Lung (tissue), 12 donors: ENCODE results near the gene TMEM151B. TPM values are rescaled to one million over a fixed set of nuclear protein-coding genes. Genes with fewer than 3 reads are reported as not detected.

Source experiments
- ATAC-seq: fragments of 200-7000 bp; cut with Tn5 transposase; one replicate; pipeline ENCODE4 v1.9.1; 2020; ENCODE audit warnings: moderate number of reproducible peaks; ENCODE audit not compliant: insufficient read depth, low FRiP score
- DNase-seq, 3 donors: peaks; one replicate each; pipeline ENCODE4 v3.0.0-alpha.2; 2013 to 2017
- H3K27ac ChIP-seq, 2 donors: one replicate each; pipeline ENCODE4 v1.5.1; 2013; ENCODE audit warnings: mild to moderate bottlenecking in 2 of 2, moderate library complexity in 2 of 2, control low read depth in 1 of 2, inconsistent platforms in 1 of 2, low read depth in 1 of 2, low read length in 1 of 2
- H3K27me3 ChIP-seq, 3 donors: one replicate each; pipeline ENCODE4 v1.5.1; 2013; ENCODE audit warnings: low read length in 2 of 3; ENCODE audit not compliant: control insufficient read depth in 3 of 3, insufficient read depth in 3 of 3
- H3K36me3 ChIP-seq, 4 donors: one replicate each; pipeline ENCODE4 v1.5.1; 2013; ENCODE audit warnings: low read length in 4 of 4, mild to moderate bottlenecking in 1 of 4, moderate library complexity in 1 of 4; ENCODE audit not compliant: control insufficient read depth in 4 of 4, insufficient read depth in 4 of 4
- H3K4me1 ChIP-seq, 5 donors: one replicate each; pipeline ENCODE4 v1.5.1; 2013; ENCODE audit warnings: low read length in 5 of 5, mild to moderate bottlenecking in 2 of 5, moderate library complexity in 1 of 5; ENCODE audit not compliant: control insufficient read depth in 5 of 5, insufficient read depth in 5 of 5
- H3K4me3 ChIP-seq: one replicate; pipeline ENCODE4 v1.5.1; 2013; ENCODE audit warnings: mild to moderate bottlenecking, control low read depth, moderate library complexity
- H3K9ac ChIP-seq, 2 donors: one replicate each; pipeline ENCODE4 v1.5.1; 2013; ENCODE audit warnings: low read length in 2 of 2, control low read depth in 1 of 2; ENCODE audit not compliant: insufficient read depth in 1 of 2
- H3K9me3 ChIP-seq, 4 donors: one replicate each; pipeline ENCODE4 v1.5.1; 2013; ENCODE audit warnings: low read length in 3 of 4, mild to moderate bottlenecking in 1 of 4, moderate library complexity in 1 of 4; ENCODE audit not compliant: control insufficient read depth in 4 of 4, insufficient read depth in 3 of 4
- CTCF ChIP-seq: IDR thresholded peaks from 2 replicates; pipeline ENCODE4 v1.5.1; 2012; ENCODE audit warnings: mild to moderate bottlenecking; ENCODE audit errors: control extremely low read depth, extremely low read depth
- WGBS, 2 donors: extraction: QIAGEN DNeasy Blood & Tissue Kit; methylation state at CpG; one replicate each; pipeline ENCODE4 v1.1.7; 2013; 5-methylcytosine and 5-hydroxymethylcytosine counted together
- polyA plus RNA-seq, 2 donors: library from polyadenylated mRNA; stranded (reverse); fragments of 200-250 nt; gene quantifications; one replicate each; pipeline ENCODE4 v1.2.1, GENCODE V29; 2013
- total RNA-seq, 2 donors: library from RNA; depleted of rRNA in 1 of 2; stranded (reverse); fragments of >200 nt in 1 of 2; gene quantifications; one replicate each; pipeline ENCODE4 v1.2.1, GENCODE V29; 2014 to 2021
- donor health status: control.
- donor health status: control.
- donor health status: Bipolar disorder and iron deficiency.
- donor health status: healthy.
- donor health status: DM: yes; HTN: yes; CAD: no.

TMEM151B gene
- total and polyA plus RNA-seq, 4 donors = 0.02 to 0.21 (median 0.08) TPM

GRCh38 chr6:44233567-44234100 lies 36.6 kb upstream of the TMEM151B start:
- H3K27me3 ChIP-seq = no peaks in the 10 kb centered on the region
- no peaks in the 10 kb centered on the region for H3K9me3 ChIP-seq
- no peak for ATAC-seq
- peak overlapping the region; percentile 9 to 69 for H3K27ac ChIP-seq
- H3K4me1 ChIP-seq = peaks cover 0 to 20% (median 7%) of the 10 kb centered on the region in 5 donors
- no peak overlapping the region for H3K4me3 ChIP-seq
- peaks cover 0 to 20% (median 1%) of the 10 kb centered on the region in 4 donors for H3K36me3 ChIP-seq
- no peak overlapping the region for H3K9ac ChIP-seq
- no peak for DNase-seq
- 44 to 71% methylated on average over 14 of the region's 14 CpGs for WGBS, 2 donors
- no peak for TF ChIP-seq CTCF

GRCh38 chr6:44234101-44235025 lies 35.9 kb upstream of the TMEM151B start:
- DNase-seq (peak; percentile 67 to 73 (median 69)), ATAC-seq (no peak)
- Histone ChIP-seq H3K4me1 (peaks cover 0 to 20% (median 7%) of the 10 kb centered on the region in 5 donors), H3K36me3 (peaks cover 0 to 20% (median 1%) of the 10 kb centered on the region in 4 donors), H3K9ac (no peak overlapping the region), H3K4me3 (no peak overlapping the region), H3K27me3 (no peaks in the 10 kb centered on the region), H3K27ac (peak overlapping the region; percentile 69 to 76), H3K9me3 (no peaks in the 10 kb centered on the region)
- WGBS, 2 donors = 40 to 50% methylated on average over 5 of the region's 5 CpGs
- TF ChIP-seq CTCF = peak; percentile 26

GRCh38 chr6:44235269-44235668 lies 35.0 kb upstream of the TMEM151B start:
- Histone ChIP-seq H3K4me3 (no peak overlapping the region), H3K27ac (peak overlapping the region; percentile 52 to 55), H3K27me3 (no peaks in the 10 kb centered on the region), H3K9ac (no peak overlapping the region), H3K36me3 (peaks cover 0 to 14% (median under 1%) of the 10 kb centered on the region in 4 donors), H3K9me3 (no peaks in the 10 kb centered on the region), H3K4me1 (peaks cover 0 to 20% (median 7%) of the 10 kb centered on the region in 5 donors)
- ATAC-seq (no peak), DNase-seq (no peak)
- no peak for TF ChIP-seq CTCF
- WGBS, 2 donors = 48 to 72% methylated on average over 6 of the region's 6 CpGs
